ENCODE data around the gene FOXJ1. TPM values are rescaled to one million over a fixed set of nuclear protein-coding genes. Genes with fewer than 3 reads are reported as not detected.

Gene FOXJ1
- total and polyA plus RNA-seq, 9 donors: 0.23 to 168 (median 5.8) TPM; not detected in 2

GRCh38 chr17:76142039-76142584 is 1.1 kb upstream of the FOXJ1 start:
- Histone ChIP-seq H3K9me3 (no peaks in the 10 kb centered on the region), H3K27me3 (peaks cover 2% of the 10 kb centered on the region), H3K4me1 (ENCODE audit: insufficient read depth) (peaks cover 4% of the 10 kb centered on the region), H3K36me3 (no peaks in the 10 kb centered on the region), H3K4me3 (no peak overlapping the region), H3K27ac (no peak overlapping the region)
- no peak for DNase-seq
- TF ChIP-seq EP300 (IDR thresholded peaks at IDR 0.05): no peak
- no peak for TF ChIP-seq POLR2A (IDR thresholded peaks at IDR 0.05)
- TF ChIP-seq CTCF (IDR thresholded peaks at IDR 0.05): no peak
- 51 to 62% (median 56%) methylated on average over 10 of the region's 10 CpGs for WGBS, 3 donors
- intact Hi-C loops (cut with DNase I): no loop called here

- Histone ChIP-seq H3K36me3 (no peaks in the 10 kb centered on the region), H3K9me3 (no peaks in the 10 kb centered on the region), H3K27ac (no peak overlapping the region), H3K27me3 (peaks cover 2% of the 10 kb centered on the region), H3K4me1 (ENCODE audit: insufficient read depth) (peaks cover 4% of the 10 kb centered on the region), H3K4me3 (peak overlapping the region; percentile 36)
- TF ChIP-seq POLR2A (IDR thresholded peaks at IDR 0.05) (no peak), CTCF (IDR thresholded peaks at IDR 0.05) (no peak), EP300 (IDR thresholded peaks at IDR 0.05) (no peak)
- intact Hi-C loops (cut with DNase I): no loop called here
- DNase-seq: no peak
- WGBS, 3 donors: 1 to 2% (median 2%) methylated on average over 24 of the region's 24 CpGs
Measured at GRCh38 chr17:76140661-76141211, 309 bp downstream of the FOXJ1 start.

- peaks cover 4% of the 10 kb centered on the region for H3K4me1 ChIP-seq (ENCODE audit: insufficient read depth)
- H3K9me3 ChIP-seq: no peaks in the 10 kb centered on the region
- DNase-seq: no peak
- H3K36me3 ChIP-seq: no peaks in the 10 kb centered on the region
- intact Hi-C loops (cut with DNase I): no loop called here
- no peak for TF ChIP-seq EP300 (IDR thresholded peaks at IDR 0.05)
- TF ChIP-seq POLR2A (IDR thresholded peaks at IDR 0.05): no peak
- no peak for TF ChIP-seq CTCF (IDR thresholded peaks at IDR 0.05)
- no peak overlapping the region for H3K4me3 ChIP-seq
- WGBS, 3 donors: 9 to 16% (median 14%) methylated on average over 35 to 78 of the region's 78 CpGs
- peaks cover 2% of the 10 kb centered on the region for H3K27me3 ChIP-seq
- H3K27ac ChIP-seq: no peak overlapping the region
Measured at GRCh38 chr17:76139801-76140660, 1.0 kb downstream of the FOXJ1 start.

- WGBS, 3 donors: 53 to 63% (median 61%) methylated on average over 15 of the region's 15 CpGs
- H3K4me3 ChIP-seq: no peak overlapping the region
- DNase-seq: no peak
- intact Hi-C loops (cut with DNase I): no loop called here
- peaks cover 4% of the 10 kb centered on the region for H3K4me1 ChIP-seq (ENCODE audit: insufficient read depth)
- H3K9me3 ChIP-seq: no peaks in the 10 kb centered on the region
- H3K27me3 ChIP-seq: peaks cover 2% of the 10 kb centered on the region
- TF ChIP-seq POLR2A (IDR thresholded peaks at IDR 0.05) (no peak), EP300 (IDR thresholded peaks at IDR 0.05) (no peak), CTCF (IDR thresholded peaks at IDR 0.05) (no peak)
- H3K27ac ChIP-seq: no peak overlapping the region
- H3K36me3 ChIP-seq: no peaks in the 10 kb centered on the region
Measured at GRCh38 chr17:76138896-76139752, 1.9 kb downstream of the FOXJ1 start.

Measured in ovary (tissue), 9 donors.